GM23338 (cell line): ENCODE data around the gene FSTL3. TPM values are rescaled to one million over a fixed set of nuclear protein-coding genes. Genes with fewer than 3 reads are reported as not detected.
A peak's percentile ranks its signal among the peaks of the same experiment; 100 is the strongest.

Experiments
- ATAC-seq: fragments of 200-7000 bp; cut with Tn5 transposase; 3 replicates; pipeline ENCODE4 v1.9.1; 2020
- DNase-seq: peaks from one replicate; pipeline ENCODE4 v3.0.0-alpha.2; 2015; ENCODE audit warnings: low spot score
- H2AFZ ChIP-seq: fragments of 200-600 bp; sonication (generic); 2 replicates; pipeline ENCODE4 v1.8.0; 2016; ENCODE audit warnings: antibody characterized with exemption, mild to moderate bottlenecking, moderate library complexity
- H3F3A ChIP-seq: fragments of 200-600 bp; sonication (generic); replicated peaks from 2 replicates; pipeline ENCODE4 v1.8.0; 2017; ENCODE audit warnings: antibody characterized with exemption, mixed run types, low read depth
- H3K27ac ChIP-seq: fragments of 200-600 bp; sonication (generic); 2 replicates; pipeline ENCODE4 v1.6.1; 2016; ENCODE audit warnings: low read depth
- H3K27me3 ChIP-seq: fragments of 200-600 bp; sonication (generic); 2 replicates; pipeline ENCODE4 v1.8.0; 2016; ENCODE audit warnings: mild to moderate bottlenecking, mixed run types, moderate library complexity; ENCODE audit not compliant: insufficient read depth
- H3K36me3 ChIP-seq: fragments of 200-600 bp; sonication (generic); 2 replicates; pipeline ENCODE4 v1.8.0; 2016; ENCODE audit warnings: mild to moderate bottlenecking; ENCODE audit not compliant: insufficient read depth
- H3K4me1 ChIP-seq: fragments of 200-600 bp; sonication (generic); 2 replicates; pipeline ENCODE4 v1.8.0; 2016; ENCODE audit warnings: mild to moderate bottlenecking, moderate library complexity; ENCODE audit not compliant: insufficient read depth
- H3K4me2 ChIP-seq: fragments of 200-600 bp; sonication (generic); 2 replicates; pipeline ENCODE4 v1.7.1; 2017; ENCODE audit warnings: mixed run types
- H3K4me3 ChIP-seq: fragments of 200-600 bp; sonication (generic); 2 replicates; pipeline ENCODE4 v1.6.1; 2016; ENCODE audit warnings: mixed run types
- H3K79me2 ChIP-seq: fragments of 200-600 bp; sonication (generic); replicated peaks from 2 replicates; pipeline ENCODE4 v1.8.0; 2017; ENCODE audit warnings: mild to moderate bottlenecking; ENCODE audit not compliant: insufficient read depth
- H3K9me2 ChIP-seq: fragments of 200-600 bp; sonication (generic); 2 replicates; pipeline ENCODE4 v1.8.0; 2017; ENCODE audit not compliant: insufficient read depth
- H4K20me1 ChIP-seq: fragments of 200-600 bp; sonication (generic); replicated peaks from 2 replicates; pipeline ENCODE4 v1.8.0; 2017; ENCODE audit warnings: mild to moderate bottlenecking; ENCODE audit not compliant: insufficient read depth
- H3K27ac Mint-ChIP-seq: 2 replicates; pipeline ENCODE4 v1.8.0; 2020; ENCODE audit warnings: inconsistent platforms, mild to moderate bottlenecking, moderate library complexity, mixed read lengths
- H3K27me3 Mint-ChIP-seq: 3 replicates; pipeline ENCODE4 v1.8.0; 2022; ENCODE audit warnings: low read depth, mild to moderate bottlenecking, moderate library complexity, mixed read lengths, inconsistent platforms; ENCODE audit not compliant: insufficient read depth, poor library complexity
- H3K36me3 Mint-ChIP-seq: 3 replicates; pipeline ENCODE4 v1.8.0; 2021; ENCODE audit warnings: low read depth, mild to moderate bottlenecking, inconsistent platforms, moderate library complexity, mixed read lengths
- H3K4me1 Mint-ChIP-seq: 3 replicates; pipeline ENCODE4 v1.8.0; 2020; ENCODE audit warnings: mild to moderate bottlenecking, inconsistent platforms, mixed read lengths
- H3K4me3 Mint-ChIP-seq: 3 replicates; pipeline ENCODE4 v1.8.0; 2021; ENCODE audit warnings: moderate library complexity, mild to moderate bottlenecking, inconsistent platforms, mixed read lengths
- H3K9me3 Mint-ChIP-seq: 3 replicates; pipeline ENCODE4 v1.8.0; 2020; ENCODE audit warnings: moderate library complexity, mild to moderate bottlenecking, inconsistent platforms, mixed read lengths
- CREB1 ChIP-seq: fragments of 250-450 bp; sonication (Bioruptor Pico); IDR thresholded peaks from 2 replicates; pipeline ENCODE4 v1.5.0; 2020; ENCODE audit warnings: low read depth, mild to moderate bottlenecking, moderate library complexity
- EZH2phosphoT487 ChIP-seq: fragments of 200-600 bp; sonication (generic); IDR thresholded peaks from one replicate; pipeline ENCODE4 v1.8.1; 2018; ENCODE audit warnings: antibody characterized with exemption; ENCODE audit not compliant: unreplicated experiment
- NANOG ChIP-seq: IDR thresholded peaks from 2 replicates; pipeline ENCODE4 v1.6.1; 2016; ENCODE audit warnings: antibody characterized with exemption, borderline replicate concordance
- polyA plus RNA-seq: library from polyadenylated mRNA; unstranded; fragments of >200 nt; fragmentation: Nextera tagmentation; extraction: Ambion mirVana; gene quantifications from 2 replicates; pipeline ENCODE4 v1.2.1, GENCODE V29; 2016
- total RNA-seq: library from RNA; depleted of rRNA; stranded (reverse); fragments of >200 nt; shearing (Covaris generic); gene quantifications from 2 replicates; pipeline ENCODE4 v1.2.3, GENCODE V29; 2014
- TF ChIP-seq, protein P1 (sequence below): IDR thresholded peaks from one replicate; pipeline ENCODE4 v1.6.1; 2018; ENCODE audit warnings: antibody characterized with exemption; ENCODE audit not compliant: unreplicated experiment

The FSTL3 gene
- total and polyA plus RNA-seq, 2 experiments from 2014 or later = 3.1 to 10.1 TPM

GRCh38 chr19:678791-679388 lies 2.7 kb downstream of the FSTL3 start:
- peak overlapping the region; percentile 75 for H3K4me3 ChIP-seq
- H3K27me3 Mint-ChIP-seq = peaks cover 26% of the 10 kb centered on the region
- ATAC-seq = no peak

DNA sequence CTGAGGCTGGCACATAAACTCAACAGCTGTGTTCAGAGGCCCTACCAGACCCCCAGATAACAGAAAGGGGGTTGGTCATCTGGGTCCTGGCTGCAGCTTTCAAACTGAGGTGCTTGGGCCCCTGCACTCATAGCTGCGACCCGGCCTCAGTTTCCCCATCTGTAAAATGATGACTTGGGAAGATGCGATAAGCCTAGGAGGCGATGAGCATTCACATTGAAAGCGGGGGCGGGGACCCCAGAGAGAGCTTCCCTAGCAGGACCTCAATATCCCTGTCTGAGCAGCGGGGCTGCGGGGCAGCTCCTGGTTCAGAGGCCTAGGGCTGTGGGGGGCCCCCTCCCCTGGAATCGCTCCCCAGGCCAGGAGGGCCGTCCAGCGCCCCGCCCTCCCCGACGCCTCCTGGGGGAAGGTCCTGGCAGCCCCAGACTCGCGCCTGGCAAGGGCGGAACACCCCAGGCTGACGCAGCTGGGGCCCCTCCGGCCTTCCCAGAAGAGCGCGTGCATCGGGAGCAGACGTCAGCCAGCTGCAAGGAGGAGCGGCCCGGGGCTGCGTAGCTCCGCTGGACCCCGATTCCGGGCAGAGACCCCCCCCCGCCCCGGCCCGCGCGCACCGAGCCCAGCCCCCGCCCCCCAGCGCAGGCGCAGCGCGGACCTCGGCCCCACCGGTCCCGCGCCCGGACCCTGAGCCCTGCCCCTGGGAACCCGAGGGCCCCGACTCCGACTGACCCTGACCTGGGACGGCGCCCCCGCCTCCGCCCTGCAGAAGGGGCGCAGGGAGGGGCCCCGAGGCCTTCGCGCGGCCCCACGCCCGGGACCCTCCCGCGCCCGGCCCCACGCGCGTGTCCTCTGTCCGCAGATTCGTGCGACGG lies 3.5 kb downstream of the FSTL3 start:
- Mint-ChIP-seq H3K4me3 (peak overlapping the region; percentile 91), H3K27ac (no peak overlapping the region), H3K4me1 (no peaks in the 10 kb centered on the region; the same call in 2 of the 3 replicates), H3K27me3 (peaks cover 23% of the 10 kb centered on the region), H3K9me3 (no peaks in the 10 kb centered on the region), H3K36me3 (no peaks in the 10 kb centered on the region)
- Histone ChIP-seq H3K9me2 (no peaks in the 10 kb centered on the region), H3K4me3 (peak overlapping the region; percentile 75), H3K4me2 (peak overlapping the region; percentile 82), H3K27me3 (peaks cover 16% of the 10 kb centered on the region), H3K36me3 (no peaks in the 10 kb centered on the region), H3K27ac (no peak overlapping the region), H3K79me2 (no peaks in the 10 kb centered on the region), H2AFZ (peak overlapping the region; percentile 80; the same call in 1 of the 2 replicates), H4K20me1 (no peaks in the 10 kb centered on the region), H3F3A (peaks cover 8% of the 10 kb centered on the region; the same call in 1 of the 2 replicates), H3K4me1 (0 out of 2 replicates have a peak, but pooled peaks cover 3% of the 10 kb centered on the region)
- DNase-seq (peak; percentile 68), ATAC-seq (peak; percentile 28)
- TF ChIP-seq CREB1 (CRISPR knock-in tag) (0 out of 2 replicates have a peak, but pooled peaks have one; percentile 9), EZH2phosphoT487 (no peak), NANOG (no peak)

More at GRCh38 chr19:678791-679388, 2.7 kb downstream of the FSTL3 start:
- Histone ChIP-seq H4K20me1 (no peaks in the 10 kb centered on the region), H3K9me2 (no peaks in the 10 kb centered on the region), H3K36me3 (no peaks in the 10 kb centered on the region), H3K79me2 (no peaks in the 10 kb centered on the region), H3K4me2 (peak overlapping the region; percentile 82), H3F3A (peaks cover 8% of the 10 kb centered on the region; the same call in 1 of the 2 replicates), H3K4me1 (0 out of 2 replicates have a peak, but pooled peaks cover 3% of the 10 kb centered on the region), H3K27ac (no peak overlapping the region), H2AFZ (no peak overlapping the region), H3K27me3 (peaks cover 16% of the 10 kb centered on the region)
- TF ChIP-seq CREB1 (CRISPR knock-in tag) = no peak
- TF ChIP-seq, protein P1, sequence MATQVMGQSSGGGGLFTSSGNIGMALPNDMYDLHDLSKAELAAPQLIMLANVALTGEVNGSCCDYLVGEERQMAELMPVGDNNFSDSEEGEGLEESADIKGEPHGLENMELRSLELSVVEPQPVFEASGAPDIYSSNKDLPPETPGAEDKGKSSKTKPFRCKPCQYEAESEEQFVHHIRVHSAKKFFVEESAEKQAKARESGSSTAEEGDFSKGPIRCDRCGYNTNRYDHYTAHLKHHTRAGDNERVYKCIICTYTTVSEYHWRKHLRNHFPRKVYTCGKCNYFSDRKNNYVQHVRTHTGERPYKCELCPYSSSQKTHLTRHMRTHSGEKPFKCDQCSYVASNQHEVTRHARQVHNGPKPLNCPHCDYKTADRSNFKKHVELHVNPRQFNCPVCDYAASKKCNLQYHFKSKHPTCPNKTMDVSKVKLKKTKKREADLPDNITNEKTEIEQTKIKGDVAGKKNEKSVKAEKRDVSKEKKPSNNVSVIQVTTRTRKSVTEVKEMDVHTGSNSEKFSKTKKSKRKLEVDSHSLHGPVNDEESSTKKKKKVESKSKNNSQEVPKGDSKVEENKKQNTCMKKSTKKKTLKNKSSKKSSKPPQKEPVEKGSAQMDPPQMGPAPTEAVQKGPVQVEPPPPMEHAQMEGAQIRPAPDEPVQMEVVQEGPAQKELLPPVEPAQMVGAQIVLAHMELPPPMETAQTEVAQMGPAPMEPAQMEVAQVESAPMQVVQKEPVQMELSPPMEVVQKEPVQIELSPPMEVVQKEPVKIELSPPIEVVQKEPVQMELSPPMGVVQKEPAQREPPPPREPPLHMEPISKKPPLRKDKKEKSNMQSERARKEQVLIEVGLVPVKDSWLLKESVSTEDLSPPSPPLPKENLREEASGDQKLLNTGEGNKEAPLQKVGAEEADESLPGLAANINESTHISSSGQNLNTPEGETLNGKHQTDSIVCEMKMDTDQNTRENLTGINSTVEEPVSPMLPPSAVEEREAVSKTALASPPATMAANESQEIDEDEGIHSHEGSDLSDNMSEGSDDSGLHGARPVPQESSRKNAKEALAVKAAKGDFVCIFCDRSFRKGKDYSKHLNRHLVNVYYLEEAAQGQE = no peak
- H3K27ac Mint-ChIP-seq = no peak overlapping the region
- no peak for DNase-seq
- H3K4me1 Mint-ChIP-seq = no peaks in the 10 kb centered on the region; the same call in 2 of the 3 replicates
- peak overlapping the region; percentile 69 for H3K4me3 Mint-ChIP-seq
- H3K9me3 Mint-ChIP-seq = no peaks in the 10 kb centered on the region
- H3K36me3 Mint-ChIP-seq = no peaks in the 10 kb centered on the region
